H1 (cell line): ENCODE data around the gene MYL6B. TPM values are rescaled to one million over a fixed set of nuclear protein-coding genes. Genes with fewer than 3 reads are reported as not detected.

ENCODE experiments used
- CTCF ChIA-PET: fragments of 300-600 bp; sonication (Branson Sonifier 250); formaldehyde crosslinking; loops from one replicate; lab custom pipeline; 2021; ENCODE audit not compliant: partially characterized antibody; lab: Charles Lee
- POLR2A ChIA-PET: fragments of 300-600 bp; sonication (Branson Sonifier 250); formaldehyde crosslinking; loops from one replicate; lab custom pipeline; 2021; ENCODE audit warnings: inconsistent platforms; ENCODE audit not compliant: partially characterized antibody; lab: Charles Lee
- DNase-seq, 2 experiments: peaks; one replicate each; pipeline versions ENCODE4 v3.0.0 to v3.0.0-alpha.2; 2010 to 2022; ENCODE audit warnings: low spot score in 2 of 2, low read depth in 1 of 2, mixed read lengths in 1 of 2
- FAIRE-seq: peaks from 2 replicates; lab custom pipeline; 2011; peaks lifted over from hg19 to GRCh38; lab: Jason Lieb, UNC
- H2AFZ ChIP-seq: 2 replicates; pipeline ENCODE4 v1.8.1; 2012; ENCODE audit warnings: low read length, inconsistent platforms
- H2AK5ac ChIP-seq: 2 replicates; pipeline ENCODE4 v1.6.1; 2013; ENCODE audit warnings: low read depth, low read length
- H2BK120ac ChIP-seq: replicated peaks from 2 replicates; pipeline ENCODE3; 2013; ENCODE audit warnings: low read depth, low read length, inconsistent platforms
- H2BK12ac ChIP-seq: 2 replicates; pipeline ENCODE4 v1.6.1; 2013; ENCODE audit warnings: low read depth, low read length
- H2BK15ac ChIP-seq: 2 replicates; pipeline ENCODE4 v1.6.1; 2013; ENCODE audit warnings: low read length
- H2BK20ac ChIP-seq: 2 replicates; pipeline ENCODE4 v1.6.1; 2013; ENCODE audit warnings: low read length
- H2BK5ac ChIP-seq: 2 replicates; pipeline ENCODE4 v1.6.1; 2013; ENCODE audit warnings: low read depth, low read length
- H3K14ac ChIP-seq: 2 replicates; pipeline ENCODE4 v1.6.1; 2013; ENCODE audit warnings: inconsistent platforms; ENCODE audit not compliant: insufficient read length
- H3K18ac ChIP-seq: 2 replicates; pipeline ENCODE4 v1.6.1; 2013; ENCODE audit warnings: low read length; ENCODE audit errors: extremely low read depth
- H3K23ac ChIP-seq: 2 replicates; pipeline ENCODE4 v1.6.1; 2013; ENCODE audit warnings: inconsistent platforms; ENCODE audit not compliant: insufficient read length
- H3K23me2 ChIP-seq: 2 replicates; pipeline ENCODE4 v1.6.1; 2013; ENCODE audit warnings: low read depth, low read length
- H3K27ac ChIP-seq: 2 replicates; pipeline ENCODE4 v1.6.1; 2011; ENCODE audit warnings: low read depth, low read length, inconsistent platforms
- H3K27me3 ChIP-seq, 4 experiments: replicated peaks in 1 of 4; 1 replicate in 1 of 4; 2 replicates in 3 of 4; pipeline versions ENCODE4 v1.6.1 to v1.8.1; 2011 to 2013; ENCODE audit warnings: low read length in 3 of 4, mild to moderate bottlenecking in 3 of 4, inconsistent platforms in 2 of 4, mixed read lengths in 2 of 4, moderate library complexity in 1 of 4; ENCODE audit not compliant: control insufficient read depth in 3 of 4, insufficient read depth in 3 of 4; ENCODE audit errors: extremely low read depth in 1 of 4
- H3K36me3 ChIP-seq, 4 experiments: 2 replicates each; pipeline versions ENCODE4 v1.6.1 to v1.8.1; 2011 to 2013; ENCODE audit warnings: mild to moderate bottlenecking in 4 of 4, low read length in 3 of 4, moderate library complexity in 2 of 4, control low read depth in 1 of 4, inconsistent platforms in 1 of 4; ENCODE audit not compliant: insufficient read depth in 4 of 4, control insufficient read depth in 2 of 4
- H3K4ac ChIP-seq: replicated peaks from 2 replicates; pipeline ENCODE3; 2013; ENCODE audit warnings: low read length, low read depth, mixed read lengths, inconsistent platforms; ENCODE audit not compliant: insufficient read length
- H3K4me1 ChIP-seq, 4 experiments: replicated peaks in 1 of 4; 1 replicate in 1 of 4; 2 replicates in 3 of 4; pipeline versions ENCODE4 v1.6.1 to v1.8.1; 2011 to 2013; ENCODE audit warnings: low read length in 3 of 4, inconsistent platforms in 2 of 4, mixed read lengths in 1 of 4; ENCODE audit not compliant: insufficient read depth in 4 of 4, control insufficient read depth in 3 of 4
- H3K4me2 ChIP-seq, 2 experiments: 2 replicates each; pipeline versions ENCODE4 v1.6.1 to v1.8.1; 2011 to 2013; ENCODE audit warnings: low read depth in 2 of 2, low read length in 2 of 2, control low read depth in 1 of 2, inconsistent platforms in 1 of 2, mild to moderate bottlenecking in 1 of 2; ENCODE audit not compliant: insufficient read depth in 1 of 2
- H3K4me3 ChIP-seq, 4 experiments: fragments of 200-600, 300-600 bp in 1 of 4; sonication (generic), shearing (Covaris generic), sonication (Bioruptor Twin) in 1 of 4; 2 replicates each; pipeline versions ENCODE4 v1.5.1 to v1.8.1; 2011 to 2016; ENCODE audit warnings: low read length in 4 of 4, low read depth in 3 of 4, control low read depth in 2 of 4, inconsistent platforms in 2 of 4, mild to moderate bottlenecking in 2 of 4, mixed read lengths in 1 of 4, moderate library complexity in 1 of 4; ENCODE audit not compliant: insufficient read depth in 2 of 4; ENCODE audit errors: extremely low read depth in 1 of 4
- H3K56ac ChIP-seq: replicated peaks from 2 replicates; pipeline ENCODE3; 2013; ENCODE audit warnings: low read depth, mild to moderate bottlenecking, mixed read lengths, low read length, inconsistent platforms; ENCODE audit not compliant: insufficient read length
- H3K79me1 ChIP-seq: 2 replicates; pipeline ENCODE4 v1.6.1; 2013; ENCODE audit warnings: low read depth, low read length, control low read depth
- H3K79me2 ChIP-seq, 2 experiments: 2 replicates each; pipeline versions ENCODE4 v1.6.1 to v1.8.1; 2012 to 2013; ENCODE audit warnings: low read length in 2 of 2, mild to moderate bottlenecking in 2 of 2, inconsistent platforms in 1 of 2; ENCODE audit not compliant: insufficient read depth in 2 of 2, control insufficient read depth in 1 of 2
- H3K9ac ChIP-seq, 4 experiments: replicated peaks in 1 of 4; 1 replicate in 1 of 4; 2 replicates in 3 of 4; pipeline versions ENCODE4 v1.6.1 to v1.8.1; 2011 to 2013; ENCODE audit warnings: low read depth in 3 of 4, low read length in 3 of 4, control low read depth in 2 of 4, mild to moderate bottlenecking in 2 of 4, moderate library complexity in 2 of 4, inconsistent platforms in 1 of 4; ENCODE audit errors: extremely low read depth in 1 of 4
- H3K9me3 ChIP-seq, 2 experiments: 2 replicates each; pipeline versions ENCODE4 v1.6.1 to v1.8.1; 2012 to 2013; ENCODE audit warnings: mild to moderate bottlenecking in 2 of 2, moderate library complexity in 2 of 2, control low read depth in 1 of 2, inconsistent platforms in 1 of 2, low read depth in 1 of 2, low read length in 1 of 2, mixed read lengths in 1 of 2; ENCODE audit not compliant: insufficient read depth in 2 of 2
- H4K20me1 ChIP-seq, 2 experiments: replicated peaks in 1 of 2; 2 replicates each; pipeline versions ENCODE3 to v1.8.1; 2011 to 2013; ENCODE audit warnings: inconsistent platforms in 2 of 2, low read length in 2 of 2, mild to moderate bottlenecking in 1 of 2; ENCODE audit not compliant: insufficient read depth in 2 of 2, control insufficient read depth in 1 of 2
- H4K5ac ChIP-seq: 2 replicates; pipeline ENCODE4 v1.6.1; 2013; ENCODE audit warnings: low read length, low read depth, mixed read lengths, inconsistent platforms; ENCODE audit not compliant: insufficient read length
- H4K8ac ChIP-seq: 2 replicates; pipeline ENCODE4 v1.8.0; 2013; ENCODE audit warnings: mild to moderate bottlenecking, moderate library complexity, low read length, inconsistent platforms; ENCODE audit not compliant: insufficient read depth; ENCODE audit errors: extremely low read depth
- H4K91ac ChIP-seq: replicated peaks from 2 replicates; pipeline ENCODE3; 2013; ENCODE audit warnings: low read length, mixed read lengths, inconsistent platforms; ENCODE audit not compliant: insufficient read length
- CHD2 ChIP-seq: IDR thresholded peaks from 2 replicates; pipeline ENCODE4 v1.6.1; 2012; ENCODE audit warnings: low read length, improper control_type of control experiment
- EGR1 ChIP-seq: IDR thresholded peaks from 2 replicates; pipeline ENCODE4 v1.6.1; 2011; ENCODE audit warnings: low read depth, low read length, borderline replicate concordance
- EP300 ChIP-seq, 2 experiments: IDR thresholded peaks; 1 replicate in 1 of 2; 2 replicates in 1 of 2; pipeline ENCODE4 v1.6.1; 2011 to 2012; ENCODE audit warnings: low read depth in 2 of 2, low read length in 2 of 2, mild to moderate bottlenecking in 2 of 2, borderline replicate concordance in 1 of 2, inconsistent platforms in 1 of 2, moderate library complexity in 1 of 2
- POLR2A ChIP-seq, 2 experiments: IDR thresholded peaks; 1 replicate in 1 of 2; 2 replicates in 1 of 2; pipeline ENCODE4 v1.6.1; 2011; ENCODE audit warnings: low read depth in 2 of 2, low read length in 2 of 2, mild to moderate bottlenecking in 2 of 2; ENCODE audit errors: control extremely low read depth in 1 of 2
- RFX5 ChIP-seq: IDR thresholded peaks from 2 replicates; pipeline ENCODE4 v1.6.1; 2011; ENCODE audit warnings: low read depth, low read length, improper control_type of control experiment, borderline replicate concordance
- TAF1 ChIP-seq: IDR thresholded peaks from 2 replicates; pipeline ENCODE4 v1.6.1; 2011; ENCODE audit warnings: mild to moderate bottlenecking, low read depth, low read length
- TBP ChIP-seq: IDR thresholded peaks from 2 replicates; pipeline ENCODE4 v1.6.1; 2011; ENCODE audit warnings: low read depth, low read length, improper control_type of control experiment
- WGBS, 2 experiments: shearing (Covaris generic) in 1 of 2; methylation state at CpG; one replicate each; pipeline versions ENCODE4 v1.1.6 to v1.1.7; 2013 to 2015; ENCODE audit warnings: low lambda C conversion rate in 2 of 2, mixed read lengths in 2 of 2, inconsistent platforms in 1 of 2, low coverage in 1 of 2, missing lambda C conversion rate in 1 of 2; ENCODE audit not compliant: insufficient replicate concordance in 2 of 2, insufficient coverage in 1 of 2, insufficient read length in 1 of 2; ENCODE audit errors: extremely low coverage in 1 of 2, missing lambda C conversion rate in 1 of 2; 5-methylcytosine and 5-hydroxymethylcytosine counted together
- polyA plus RNA-seq, 7 experiments: library from polyadenylated mRNA; depleted of rRNA in 3 of 7; stranded (reverse) in 5 of 7; unstranded in 2 of 7; fragments of >200 nt in 5 of 7; fragments of 200-250 nt in 2 of 7; gene quantifications; 1 replicate in 5 of 7; 2 replicates in 1 of 7; 4 replicates in 1 of 7; pipeline versions ENCODE4 v1.2.1 to v1.2.3, GENCODE V29; 2011 to 2013; ENCODE audit warnings: missing spikeins in 2 of 7, mixed read lengths in 2 of 7
- total RNA-seq: library from RNA; stranded (reverse); fragmentation: NEBNext Ultra II Directional; extraction: Animal tissue kit (Norgen Biotek cat#: 25700); gene quantifications from 2 replicates; pipeline ENCODE4 v1.2.1, GENCODE V29; 2021
- TF ChIP-seq, protein P1 (sequence below): IDR thresholded peaks from 2 replicates; pipeline ENCODE4 v1.6.1; 2011; ENCODE audit warnings: low read depth, mild to moderate bottlenecking, low read length; ENCODE audit not compliant: insufficient read depth

The MYL6B gene
- total and polyA plus RNA-seq, 2 of the 8 experiments (the other 6 are each of a cell fraction or from before 2014, with no cell fraction given): 163 to 202 TPM

- H3K27ac ChIP-seq: no peak overlapping the region
- ChIA-PET POLR2A (interaction anchor here (0.7 to 5.3 kb wide), 8 partner anchors 12 to 93 kb away, joined by 3 to 161 read pairs (median 12); partner anchors contain the start of genes MYL6B, PA2G4, RNF41 and RPL41), CTCF (interaction anchor here (0.6 to 5.4 kb wide), 8 partner anchors 10 to 1324 kb away, joined by 3 to 46 read pairs (median 6); partner anchors contain the start of genes ANKRD52 and ZC3H10)
Observed at GRCh38 chr12:56129206-56129941, 23.0 kb upstream of the MYL6B start.

More at GRCh38 chr12:56129206-56129941, 23.0 kb upstream of the MYL6B start:
- Histone ChIP-seq H2BK12ac (no peak overlapping the region), H3K4me1 (peaks cover 0 to 13% (median 5%) of the 10 kb centered on the region in 4 experiments; a peak in 5 of 7 replicates), H4K8ac (no peak overlapping the region; the same call in 1 of the 2 replicates), H2BK120ac (no peak overlapping the region), H3K18ac (no peak overlapping the region), H4K20me1 (peaks cover 0 to 2% of the 10 kb centered on the region in 2 experiments), H3K4me3 (peak overlapping the region; percentile 79 to 95 (median 90)), H3K9me3 (no peaks in the 10 kb centered on the region; a peak in 1 of 4 replicates), H3K14ac (no peak overlapping the region), H3K9ac (peak overlapping the region; percentile 92 to 93 (median 92)), H3K23me2 (peaks cover 12% of the 10 kb centered on the region), H3K27me3 (no peaks in the 10 kb centered on the region), H2BK20ac (no peak overlapping the region), H3K79me1 (no peaks in the 10 kb centered on the region), H3K4ac (no peak overlapping the region), H3K79me2 (peaks cover 0 to 10% of the 10 kb centered on the region in 2 experiments; a peak in 1 of 4 replicates), H3K4me2 (peak overlapping the region; percentile 96 to 98), H2AFZ (no peak overlapping the region), H2BK5ac (0 out of 2 replicates have a peak overlapping the region, but pooled peaks have one; percentile 90), H4K91ac (no peak overlapping the region), H3K56ac (no peak overlapping the region), H2BK15ac (peak overlapping the region; percentile 33; the same call in 1 of the 2 replicates), H4K5ac (no peak overlapping the region), H3K23ac (no peak overlapping the region), H2AK5ac (no peak overlapping the region), H3K36me3 (peaks cover 11 to 40% (median 34%) of the 10 kb centered on the region in 4 experiments)
- WGBS, 2 experiments: 9% methylated on average over 24 of the region's 29 CpGs; no CpG with 5 or more reads in 1 of the 2 experiments
- DNase-seq (peak in 1 of 2 experiments; percentile 72), FAIRE-seq (no peak)
- peak in 1 of 2 experiments; percentile 48; a peak in 1 of 3 replicates for TF ChIP-seq POLR2A (IDR thresholded peaks at IDR 0.05; ENCODE audit: control extremely low read depth in 1 of 2, low read depth in 2 of 2, low read length in 2 of 2)
- peak; percentile 91; the same call in 1 of the 2 replicates for TF ChIP-seq EGR1
- 0 out of 2 replicates have a peak, but pooled peaks have one; percentile 11 for TF ChIP-seq TBP
- no peak for TF ChIP-seq EP300 (IDR thresholded peaks at IDR 0.05; ENCODE audit: borderline replicate concordance in 1 of 2, low read depth in 2 of 2, low read length in 2 of 2)
- TF ChIP-seq TAF1: peak; percentile 61
- no peak for TF ChIP-seq CHD2
- TF ChIP-seq, protein P1, sequence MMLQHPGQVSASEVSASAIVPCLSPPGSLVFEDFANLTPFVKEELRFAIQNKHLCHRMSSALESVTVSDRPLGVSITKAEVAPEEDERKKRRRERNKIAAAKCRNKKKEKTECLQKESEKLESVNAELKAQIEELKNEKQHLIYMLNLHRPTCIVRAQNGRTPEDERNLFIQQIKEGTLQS: no peak
- no peak for TF ChIP-seq RFX5
